A549 (cell line): ENCODE measurements around the gene ILDR1. TPM values are rescaled to one million over a fixed set of nuclear protein-coding genes. Genes with fewer than 3 reads are reported as not detected.
A peak's percentile ranks its signal among the peaks of the same experiment; 100 is the strongest.

Experiments used
- ATAC-seq, 2 experiments: fragments of 200-7000 bp in 1 of 2; fragments of >200 bp in 1 of 2; cut with Nextera tagmentation in 1 of 2; cut with Tn5 transposase in 1 of 2; 3 replicates each; pipeline versions ENCODE4 v1.8.0 to v1.9.1; 2018 to 2020; ENCODE audit warnings: mild to moderate bottlenecking in 1 of 2, moderate library complexity in 1 of 2
- CTCF ChIA-PET: fragments of 300-600 bp; sonication (Branson Sonifier 250); formaldehyde crosslinking; extraction: SDS; loops from one replicate; lab custom pipeline; 2021; ENCODE audit warnings: antibody characterized with exemption, inconsistent platforms; lab: Yijun Ruan, JAX
- POLR2A ChIA-PET: fragments of 350-600 bp; formaldehyde crosslinking; extraction: SDS; loops from one replicate; lab custom pipeline; 2021; ENCODE audit warnings: antibody characterized with exemption, inconsistent platforms; lab: Yijun Ruan, JAX
- DNase-seq, 2 experiments: peaks; one replicate each; pipeline versions ENCODE4 v3.0.0 to v3.0.0-alpha.2; 2011 to 2016; ENCODE audit warnings: low read depth in 1 of 2, low spot score in 1 of 2
- FAIRE-seq: peaks from 2 replicates; lab custom pipeline; 2011; peaks lifted over from hg19 to GRCh38; lab: Jason Lieb, UNC
- H3K27ac ChIP-seq, 2 experiments: fragments of >200 bp; sonication (Bioruptor Twin); formaldehyde crosslinking; 3 replicates each; pipeline ENCODE4 v1.5.1; 2016 to 2017
- H3K4me1 ChIP-seq: fragments of >200 bp; sonication (Bioruptor Twin); formaldehyde crosslinking; 3 replicates; pipeline ENCODE4 v1.6.1; 2016
- H3K4me2 ChIP-seq: fragments of >200 bp; sonication (Bioruptor Twin); formaldehyde crosslinking; 3 replicates; pipeline ENCODE4 v1.6.1; 2016
- H3K4me3 ChIP-seq: fragments of >200 bp; sonication (Bioruptor Twin); formaldehyde crosslinking; 3 replicates; pipeline ENCODE4 v1.5.1; 2016
- H3K9me3 ChIP-seq: fragments of >200 bp; sonication (Bioruptor Twin); formaldehyde crosslinking; 3 replicates; pipeline ENCODE4 v1.6.1; 2016
- CBX2 ChIP-seq: fragments of 200-600 bp; sonication (generic); IDR thresholded peaks from 2 replicates; pipeline ENCODE4 v1.6.1; 2016; ENCODE audit warnings: low read depth, mild to moderate bottlenecking, borderline replicate concordance
- CBX8 ChIP-seq: fragments of 200-600 bp; sonication (generic); IDR thresholded peaks from 2 replicates; pipeline ENCODE4 v1.6.1; 2016
- CHD4 ChIP-seq: fragments of 200-600 bp; sonication (generic); IDR thresholded peaks from 2 replicates; pipeline ENCODE4 v1.6.1; 2016; ENCODE audit warnings: antibody characterized with exemption, mild to moderate bottlenecking, borderline replicate concordance
- EHMT2 ChIP-seq: fragments of 200-600 bp; sonication (generic); IDR thresholded peaks from 2 replicates; pipeline ENCODE4 v1.6.1; 2016; ENCODE audit warnings: antibody characterized with exemption, low read depth, mild to moderate bottlenecking, moderate library complexity
- ESRRA ChIP-seq: fragments of 150-350 bp; IDR thresholded peaks from 2 replicates; pipeline ENCODE4 v1.6.1; 2014; ENCODE audit warnings: mild to moderate bottlenecking, low read length, borderline replicate concordance
- FOSL2 ChIP-seq, 2 experiments: fragments of 450-650 bp in 1 of 2; fragments of >200 bp in 1 of 2; sonication (Bioruptor Twin) in 1 of 2; formaldehyde crosslinking; IDR thresholded peaks; 2 replicates each; pipeline versions ENCODE4 v1.5.0 to v1.6.1; 2016 to 2020; ENCODE audit warnings: mild to moderate bottlenecking in 1 of 2, moderate library complexity in 1 of 2
- HDAC2 ChIP-seq: fragments of 200-600 bp; sonication (generic); IDR thresholded peaks from 2 replicates; pipeline ENCODE4 v1.6.1; 2016
- HOXA7 ChIP-seq: fragments of 250-450 bp; sonication (Bioruptor Pico); IDR thresholded peaks from 2 replicates; pipeline ENCODE4 v1.5.0; 2020; ENCODE audit warnings: mild to moderate bottlenecking, moderate library complexity
- HOXB13 ChIP-seq: fragments of 250-450 bp; sonication (Bioruptor Pico); IDR thresholded peaks from 2 replicates; pipeline ENCODE4 v1.5.0; 2020; ENCODE audit warnings: low read depth, mild to moderate bottlenecking, moderate library complexity
- HOXB5 ChIP-seq: fragments of 250-450 bp; sonication (Bioruptor Pico); IDR thresholded peaks from 2 replicates; pipeline ENCODE4 v1.5.0; 2020; ENCODE audit warnings: mild to moderate bottlenecking, moderate library complexity
- KDM1A ChIP-seq: fragments of 200-600 bp; sonication (generic); IDR thresholded peaks from 2 replicates; pipeline ENCODE4 v1.6.1; 2016; ENCODE audit warnings: low read depth, mild to moderate bottlenecking
- MAFK ChIP-seq: fragments of 450-650 bp; IDR thresholded peaks from 2 replicates; pipeline ENCODE4 v1.6.1; 2014; ENCODE audit not compliant: partially characterized antibody
- RAD21 ChIP-seq, 2 experiments: fragments of >200 bp in 1 of 2; sonication (Bioruptor Twin) in 1 of 2; formaldehyde crosslinking in 1 of 2; IDR thresholded peaks in 1 of 2; conservative IDR thresholded peaks in 1 of 2; 2 replicates in 1 of 2; 3 replicates in 1 of 2; pipeline ENCODE4 v1.6.1; 2012 to 2018; ENCODE audit warnings: inconsistent platforms in 1 of 2
- SMC3 ChIP-seq: fragments of >200 bp; sonication (Bioruptor Twin); formaldehyde crosslinking; IDR thresholded peaks from 3 replicates; pipeline ENCODE4 v1.6.1; 2018; ENCODE audit warnings: inconsistent platforms
- TFCP2L1 ChIP-seq: fragments of 250-450 bp; sonication (Bioruptor Pico); IDR thresholded peaks from 2 replicates; pipeline ENCODE4 v1.5.0; 2021; ENCODE audit warnings: mild to moderate bottlenecking
- TP53 ChIP-seq: fragments of 250-450 bp; sonication (Bioruptor Pico); IDR thresholded peaks from 2 replicates; pipeline ENCODE4 v1.5.0; 2021; ENCODE audit warnings: mild to moderate bottlenecking, moderate library complexity
- ZNF302 ChIP-seq: fragments of 250-450 bp; sonication (Bioruptor Pico); IDR thresholded peaks from 2 replicates; pipeline ENCODE4 v1.9.0; 2021; ENCODE audit warnings: inconsistent platforms, mild to moderate bottlenecking, moderate library complexity
- WGBS: methylation state at CpG from one replicate; pipeline ENCODE4 v1.1.6; 2017; ENCODE audit errors: missing lambda C conversion rate; 5-methylcytosine and 5-hydroxymethylcytosine counted together
- polyA plus RNA-seq, 4 experiments: library from polyadenylated mRNA; depleted of rRNA in 3 of 4; stranded (reverse); fragments of >200 nt; fragmentation: RNase III in 1 of 4; extraction: RNeasy Plus Mini Kit Qiagen cat#74134 plus additional on column Dnase treatment in 1 of 4; gene quantifications; 2 replicates in 3 of 4; 3 replicates in 1 of 4; pipeline ENCODE4 v1.2.3, GENCODE V29; 2011 to 2017
- TF ChIP-seq, protein P1 (sequence below): fragments of 200-600 bp; sonication (generic); IDR thresholded peaks from 2 replicates; pipeline ENCODE4 v1.6.1; 2016; ENCODE audit warnings: antibody characterized with exemption, mild to moderate bottlenecking, moderate library complexity
- TF ChIP-seq, protein P2 (sequence below): fragments of 250-450 bp; sonication (Bioruptor Pico); IDR thresholded peaks from 2 replicates; pipeline ENCODE4 v1.5.0; 2021; ENCODE audit warnings: mild to moderate bottlenecking, moderate library complexity, borderline replicate concordance
- TF ChIP-seq, protein P3 (sequence below): fragments of >200 bp; sonication (Bioruptor Twin); formaldehyde crosslinking; IDR thresholded peaks from 3 replicates; pipeline ENCODE4 v1.6.1; 2016

ILDR1 gene
- polyA plus RNA-seq, 2 of the 4 experiments (the other 2 are of a cell fraction), result not detected

DNA sequence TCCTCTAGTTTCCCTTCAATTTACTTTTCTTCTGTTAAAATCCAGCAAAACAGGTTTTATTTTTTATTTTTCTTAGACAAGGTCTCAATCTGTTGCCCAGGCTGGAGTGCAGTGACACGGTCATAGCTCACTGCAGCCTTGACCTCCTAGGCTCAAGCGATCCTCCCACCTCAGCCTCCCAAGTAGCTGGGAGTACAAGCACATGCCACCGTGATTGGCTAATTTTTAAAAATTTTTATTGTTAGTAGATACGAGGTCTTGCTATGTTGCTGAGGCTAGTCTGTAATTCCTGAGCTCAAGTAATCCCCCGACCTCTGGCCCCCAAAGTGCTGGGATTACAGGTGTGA, 41.6 kb downstream of the ILDR1 start:
- peaks cover 7% of the 10 kb centered on the region; the same call in 1 of the 3 replicates for H3K9me3 ChIP-seq
- peaks cover 10% of the 10 kb centered on the region; the same call in 2 of the 3 replicates for H3K4me1 ChIP-seq
- FAIRE-seq, result no peak
- TF ChIP-seq HOXB13 (CRISPR knock-in tag), result no peak
- no peak for TF ChIP-seq MAFK
- TF ChIP-seq RAD21 (conservative IDR thresholded peaks at IDR 0.05 in 1 of 2, IDR thresholded peaks at IDR 0.05 in 1 of 2), result no peak
- no peak for TF ChIP-seq CBX2
- no peak for TF ChIP-seq HOXB5 (CRISPR knock-in tag)
- TF ChIP-seq, protein P1, sequence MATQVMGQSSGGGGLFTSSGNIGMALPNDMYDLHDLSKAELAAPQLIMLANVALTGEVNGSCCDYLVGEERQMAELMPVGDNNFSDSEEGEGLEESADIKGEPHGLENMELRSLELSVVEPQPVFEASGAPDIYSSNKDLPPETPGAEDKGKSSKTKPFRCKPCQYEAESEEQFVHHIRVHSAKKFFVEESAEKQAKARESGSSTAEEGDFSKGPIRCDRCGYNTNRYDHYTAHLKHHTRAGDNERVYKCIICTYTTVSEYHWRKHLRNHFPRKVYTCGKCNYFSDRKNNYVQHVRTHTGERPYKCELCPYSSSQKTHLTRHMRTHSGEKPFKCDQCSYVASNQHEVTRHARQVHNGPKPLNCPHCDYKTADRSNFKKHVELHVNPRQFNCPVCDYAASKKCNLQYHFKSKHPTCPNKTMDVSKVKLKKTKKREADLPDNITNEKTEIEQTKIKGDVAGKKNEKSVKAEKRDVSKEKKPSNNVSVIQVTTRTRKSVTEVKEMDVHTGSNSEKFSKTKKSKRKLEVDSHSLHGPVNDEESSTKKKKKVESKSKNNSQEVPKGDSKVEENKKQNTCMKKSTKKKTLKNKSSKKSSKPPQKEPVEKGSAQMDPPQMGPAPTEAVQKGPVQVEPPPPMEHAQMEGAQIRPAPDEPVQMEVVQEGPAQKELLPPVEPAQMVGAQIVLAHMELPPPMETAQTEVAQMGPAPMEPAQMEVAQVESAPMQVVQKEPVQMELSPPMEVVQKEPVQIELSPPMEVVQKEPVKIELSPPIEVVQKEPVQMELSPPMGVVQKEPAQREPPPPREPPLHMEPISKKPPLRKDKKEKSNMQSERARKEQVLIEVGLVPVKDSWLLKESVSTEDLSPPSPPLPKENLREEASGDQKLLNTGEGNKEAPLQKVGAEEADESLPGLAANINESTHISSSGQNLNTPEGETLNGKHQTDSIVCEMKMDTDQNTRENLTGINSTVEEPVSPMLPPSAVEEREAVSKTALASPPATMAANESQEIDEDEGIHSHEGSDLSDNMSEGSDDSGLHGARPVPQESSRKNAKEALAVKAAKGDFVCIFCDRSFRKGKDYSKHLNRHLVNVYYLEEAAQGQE, result no peak
- H3K27ac ChIP-seq, result no peak overlapping the region
- DNase-seq, result no peak
- POLR2A ChIA-PET, result no interaction called here
- H3K4me2 ChIP-seq, result peak overlapping the region; percentile 36
- ATAC-seq, result no peak
- no peak overlapping the region for H3K4me3 ChIP-seq
- WGBS, result 26% methylated on average over 5 of the region's 5 CpGs
- CTCF ChIA-PET, result no interaction called here

DNA sequence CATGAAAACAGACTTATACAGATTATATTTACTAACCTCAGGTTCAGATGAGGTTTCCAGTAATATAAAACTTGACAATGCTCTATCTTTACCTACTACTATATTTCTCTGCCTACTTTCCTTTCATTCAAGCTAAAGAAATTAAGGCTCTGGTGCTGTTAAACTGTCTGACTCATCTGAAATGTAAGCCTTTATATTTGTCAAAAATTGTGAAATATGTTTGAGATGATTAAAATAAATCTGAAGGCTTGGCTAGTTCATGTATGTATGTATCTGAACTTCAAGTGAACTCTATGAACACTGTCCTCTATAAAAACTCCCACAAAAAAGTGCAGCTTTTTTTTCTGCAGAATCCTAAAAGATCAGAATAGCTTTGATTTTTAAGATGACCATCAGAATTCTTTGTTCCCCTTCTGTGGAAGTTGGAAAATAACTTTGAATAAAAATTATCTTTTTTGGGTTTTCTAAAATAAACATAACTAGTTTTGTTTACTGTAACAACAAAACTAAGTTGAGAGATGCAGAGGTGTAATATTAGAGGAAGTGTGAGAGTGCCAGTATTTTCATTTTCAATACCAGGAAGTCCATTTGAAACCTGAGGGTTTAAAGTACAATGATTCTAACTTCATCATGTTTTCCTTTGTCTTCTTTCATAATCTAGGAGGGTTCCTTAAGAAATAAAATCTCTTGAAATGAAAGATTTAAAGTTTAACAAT, 42.2 kb downstream of the ILDR1 start:
- ATAC-seq (peak in 1 of 2 experiments; percentile 55; a peak in 3 of 6 replicates), FAIRE-seq (no peak), DNase-seq (peak in 1 of 2 experiments; percentile 10)
- ChIA-PET CTCF (interaction anchor here (1.5 kb wide), 1 partner anchor 15 kb away, joined by 4 read pairs; no protein-coding TSS in a partner anchor), POLR2A (no interaction called here)
- peaks cover 10% of the 10 kb centered on the region; the same call in 1 of the 3 replicates for H3K9me3 ChIP-seq
- H3K4me3 ChIP-seq, result no peak overlapping the region
- H3K4me1 ChIP-seq, result peaks cover 10% of the 10 kb centered on the region; the same call in 2 of the 3 replicates
- H3K4me2 ChIP-seq, result peak overlapping the region; percentile 36
- no peak for TF ChIP-seq FOSL2 (IDR thresholded peaks at IDR 0.05)
- 0 out of 2 replicates have a peak, but pooled peaks have one; percentile 35 for TF ChIP-seq FOSL2 (CRISPR knock-in tag; IDR thresholded peaks at IDR 0.05)
- no peak for TF ChIP-seq SMC3
- no peak overlapping the region for H3K27ac ChIP-seq

DNA sequence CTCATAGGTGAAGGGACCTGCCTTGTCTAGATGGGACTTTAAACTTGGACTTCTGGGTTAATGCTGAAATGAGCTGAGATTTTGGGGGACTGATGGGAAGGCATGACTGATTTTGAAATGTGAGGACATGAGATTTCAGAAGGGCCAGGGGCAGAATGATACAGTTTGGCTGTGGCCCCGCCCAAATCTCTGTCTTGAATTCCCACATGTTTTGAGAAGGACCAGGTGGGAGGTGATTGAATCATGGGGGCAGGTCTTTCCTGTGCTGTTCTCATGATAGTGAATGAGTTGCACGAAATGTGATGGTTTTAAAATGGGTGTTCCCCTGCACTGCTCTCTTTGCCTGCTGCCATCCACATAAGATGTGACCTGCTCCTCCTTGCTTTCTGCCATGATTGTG, 42.8 kb downstream of the ILDR1 start:
- ChIA-PET CTCF (interaction anchor here (1.5 kb wide), 1 partner anchor 16 kb away, joined by 4 read pairs; no protein-coding TSS in a partner anchor), POLR2A (no interaction called here)
- Histone ChIP-seq H3K4me3 (no peak overlapping the region), H3K9me3 (peaks cover 16% of the 10 kb centered on the region; the same call in 1 of the 3 replicates), H3K4me1 (peaks cover 10% of the 10 kb centered on the region; the same call in 2 of the 3 replicates), H3K27ac (no peak overlapping the region), H3K4me2 (peak overlapping the region; percentile 36)
- 16% methylated on average over 2 of the region's 2 CpGs for WGBS
- no peak for TF ChIP-seq ZNF302 (CRISPR knock-in tag)
- TF ChIP-seq HOXA7 (CRISPR knock-in tag), result no peak
- no peak for TF ChIP-seq TFCP2L1 (CRISPR knock-in tag)
- no peak for TF ChIP-seq KDM1A
- TF ChIP-seq CHD4, result no peak
- TF ChIP-seq, protein P2, sequence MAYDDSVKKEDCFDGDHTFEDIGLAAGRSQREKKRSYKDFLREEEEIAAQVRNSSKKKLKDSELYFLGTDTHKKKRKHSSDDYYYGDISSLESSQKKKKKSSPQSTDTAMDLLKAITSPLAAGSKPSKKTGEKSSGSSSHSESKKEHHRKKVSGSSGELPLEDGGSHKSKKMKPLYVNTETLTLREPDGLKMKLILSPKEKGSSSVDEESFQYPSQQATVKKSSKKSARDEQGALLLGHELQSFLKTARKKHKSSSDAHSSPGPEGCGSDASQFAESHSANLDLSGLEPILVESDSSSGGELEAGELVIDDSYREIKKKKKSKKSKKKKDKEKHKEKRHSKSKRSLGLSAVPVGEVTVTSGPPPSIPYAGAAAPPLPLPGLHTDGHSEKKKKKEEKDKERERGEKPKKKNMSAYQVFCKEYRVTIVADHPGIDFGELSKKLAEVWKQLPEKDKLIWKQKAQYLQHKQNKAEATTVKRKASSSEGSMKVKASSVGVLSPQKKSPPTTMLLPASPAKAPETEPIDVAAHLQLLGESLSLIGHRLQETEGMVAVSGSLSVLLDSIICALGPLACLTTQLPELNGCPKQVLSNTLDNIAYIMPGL (CRISPR knock-in tag), result no peak
- no peak for TF ChIP-seq ESRRA
- TF ChIP-seq, protein P3, sequence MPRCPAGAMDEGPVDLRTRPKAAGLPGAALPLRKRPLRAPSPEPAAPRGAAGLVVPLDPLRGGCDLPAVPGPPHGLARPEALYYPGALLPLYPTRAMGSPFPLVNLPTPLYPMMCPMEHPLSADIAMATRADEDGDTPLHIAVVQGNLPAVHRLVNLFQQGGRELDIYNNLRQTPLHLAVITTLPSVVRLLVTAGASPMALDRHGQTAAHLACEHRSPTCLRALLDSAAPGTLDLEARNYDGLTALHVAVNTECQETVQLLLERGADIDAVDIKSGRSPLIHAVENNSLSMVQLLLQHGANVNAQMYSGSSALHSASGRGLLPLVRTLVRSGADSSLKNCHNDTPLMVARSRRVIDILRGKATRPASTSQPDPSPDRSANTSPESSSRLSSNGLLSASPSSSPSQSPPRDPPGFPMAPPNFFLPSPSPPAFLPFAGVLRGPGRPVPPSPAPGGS, result no peak
- no peak for TF ChIP-seq EHMT2
- no peak for TF ChIP-seq TP53
- TF ChIP-seq HDAC2, result no peak
- TF ChIP-seq CBX8, result no peak
- TF ChIP-seq, protein P1, result no peak
- ATAC-seq (no peak), FAIRE-seq (no peak), DNase-seq (no peak)
